ENCODE data around the gene NKD2. TPM values are rescaled to one million over a fixed set of nuclear protein-coding genes. Genes with fewer than 3 reads are reported as not detected.

Gene NKD2
- total and polyA plus RNA-seq, 2 of the 4 experiments (the other 2 are of a cell fraction), result not detected

GRCh38 chr5:1011741-1012312, 3.2 kb downstream of the NKD2 start:
- H3K18ac ChIP-seq (ENCODE audit: low read depth, low read length), result no peak overlapping the region

More at GRCh38 chr5:1011741-1012312, 3.2 kb downstream of the NKD2 start:
- in situ Hi-C loops (cut with MboI; ENCODE audit: low sequenced_read_pairs), result no loop called here
- Histone ChIP-seq H3K56ac (ENCODE audit: extremely low read depth, insufficient read depth, low read length) (no peak overlapping the region), H3K27me3 (ENCODE audit: control insufficient read depth, insufficient read depth, low read length) (peaks cover 66% of the 10 kb centered on the region), H3K9me1 (ENCODE audit: insufficient read depth, low read length) (no peaks in the 10 kb centered on the region), H4K8ac (ENCODE audit: low read depth in 2 of 2, low read length in 2 of 2) (no peak overlapping the region), H4K20me1 (ENCODE audit: insufficient read depth, low read length) (no peaks in the 10 kb centered on the region), H2AFZ (replicated peaks; ENCODE audit: low read length, poor library complexity) (no peak overlapping the region), H2AK5ac (ENCODE audit: low read depth, low read length) (no peak overlapping the region), H3K4me1 (ENCODE audit: control insufficient read depth, insufficient read depth, low read length) (no peaks in the 10 kb centered on the region; the same call in 1 of the 2 replicates), H3K79me1 (ENCODE audit: low read depth in 1 of 2, low read length in 2 of 2) (no peaks in the 10 kb centered on the region), H2BK120ac (ENCODE audit: low read depth, low read length) (no peak overlapping the region), H2AK9ac (replicated peaks; ENCODE audit: low read depth, low read length, poor library complexity) (peak overlapping the region; percentile 42), H3K4me2 (ENCODE audit: low read depth, low read length) (no peak overlapping the region), H3K27ac (ENCODE audit: insufficient read depth, low read length) (no peak overlapping the region), H2BK5ac (ENCODE audit: low read depth, low read length, poor library complexity, severe bottlenecking) (no peak overlapping the region), H3K4me3 (ENCODE audit: insufficient read depth, low read depth, low read length) (no peak overlapping the region), H4K91ac (ENCODE audit: insufficient read depth, low read depth, low read length) (no peak overlapping the region), H2BK20ac (ENCODE audit: low read depth, low read length) (no peak overlapping the region), H3K36me3 (ENCODE audit: control insufficient read depth, insufficient read depth, low read length) (no peaks in the 10 kb centered on the region), H3K4ac (ENCODE audit: low read depth, low read length) (no peak overlapping the region), H4K5ac (ENCODE audit: low read depth, low read length) (no peak overlapping the region), H3K9ac (ENCODE audit: low read depth, low read length) (no peak overlapping the region), H2BK15ac (ENCODE audit: low read depth, low read length) (no peak overlapping the region), H3K14ac (replicated peaks; ENCODE audit: low read depth, low read length) (no peak overlapping the region), H3K23ac (ENCODE audit: low read depth, low read length) (no peak overlapping the region), H3K9me3 (ENCODE audit: control insufficient read depth, insufficient read depth, low read length) (no peaks in the 10 kb centered on the region)
- dilution Hi-C loops (cut with HindIII; ENCODE audit: low sequenced_read_pairs, unreplicated experiment), result no loop called here
- TF ChIP-seq SMC3 (IDR thresholded peaks at IDR 0.05; ENCODE audit: low read depth, low read length), result no peak
- no peak for TF ChIP-seq FOS (IDR thresholded peaks at IDR 0.05; ENCODE audit: low read depth, low read length)
- no peak for TF ChIP-seq USF2 (IDR thresholded peaks at IDR 0.05; ENCODE audit: low read depth, low read length)
- no peak for TF ChIP-seq CHD1 (IDR thresholded peaks at IDR 0.05; ENCODE audit: low read depth, low read length)
- TF ChIP-seq MXI1 (IDR thresholded peaks at IDR 0.05; ENCODE audit: borderline replicate concordance, low read depth, low read length), result no peak
- DNase-seq (no peak), ATAC-seq (ENCODE audit: low read depth) (no peak)
- CTCF ChIA-PET, result no interaction called here
- WGBS, 2 experiments (ENCODE audit: extremely low coverage in 2 of 2, insufficient read length in 1 of 2), result 89% methylated on average over 10 of the region's 19 CpGs; no CpG with 5 or more reads in 1 of the 2 experiments
- BruUV-seq (replicated peaks), result no TSS peak
- intact Hi-C loops (cut with micrococcal nuclease), result no loop called here
- POLR2A ChIA-PET (ENCODE audit: unreplicated experiment), result no interaction called here

Measured in IMR-90 (cell line).